OCI-LY3 (cell line): ENCODE measurements around the gene CCND1.

Source experiments
- H2AFZ ChIP-seq: fragments of 200-600, 300-600 bp; shearing (Covaris generic); 2 replicates; pipeline ENCODE4 v1.6.0; 2014; ENCODE audit warnings: antibody characterized with exemption, low read depth, low read length
- H3K27ac ChIP-seq: fragments of 200-600, 300-600 bp; sonication (generic); 2 replicates; pipeline ENCODE4 v1.5.1; 2014; ENCODE audit warnings: mild to moderate bottlenecking, low read length, moderate library complexity, mixed read lengths
- H3K27me3 ChIP-seq: fragments of 200-600, 300-600 bp; sonication (generic); 2 replicates; pipeline ENCODE4 v1.6.1; 2014; ENCODE audit warnings: low read depth, low read length, mixed read lengths
- H3K36me3 ChIP-seq: fragments of 200-600, 300-600 bp; sonication (generic); replicated peaks from 2 replicates; pipeline ENCODE3; 2014; ENCODE audit warnings: low read depth, low read length, mixed read lengths
- H3K4me1 ChIP-seq: fragments of 300-600, 200-600 bp; sonication (generic); 2 replicates; pipeline ENCODE4 v1.6.1; 2014; ENCODE audit warnings: low read length, mixed read lengths
- H3K4me2 ChIP-seq: fragments of 200-600, 300-600 bp; sonication (generic); 2 replicates; pipeline ENCODE4 v1.6.1; 2014; ENCODE audit warnings: low read length, mixed read lengths
- H3K4me3 ChIP-seq: fragments of 300-600, 200-600 bp; sonication (generic); 2 replicates; pipeline ENCODE4 v1.5.1; 2014; ENCODE audit warnings: antibody characterized with exemption, mild to moderate bottlenecking, low read length, moderate library complexity
- H3K79me2 ChIP-seq: fragments of 300-600, 200-600 bp; shearing (Covaris generic); 2 replicates; pipeline ENCODE4 v1.6.1; 2014; ENCODE audit warnings: mild to moderate bottlenecking, low read length, mixed read lengths
- H3K9ac ChIP-seq: fragments of 300-600, 200-600 bp; shearing (Covaris generic); 2 replicates; pipeline ENCODE4 v1.6.0; 2014; ENCODE audit warnings: mild to moderate bottlenecking, low read length, moderate library complexity
- H3K9me3 ChIP-seq: fragments of 200-600, 300-600 bp; shearing (Covaris generic); 2 replicates; pipeline ENCODE4 v1.6.1; 2014; ENCODE audit warnings: low read length, mixed read lengths; ENCODE audit not compliant: insufficient read depth
- H4K20me1 ChIP-seq: fragments of 200-600, 300-600 bp; sonication (generic); 2 replicates; pipeline ENCODE4 v1.6.1; 2016; ENCODE audit warnings: low read length, mixed read lengths; ENCODE audit not compliant: insufficient read depth
- CTCF ChIP-seq: fragments of 200-600, 300-600 bp; sonication (generic); IDR thresholded peaks from 2 replicates; pipeline ENCODE4 v1.5.1; 2014; ENCODE audit warnings: antibody characterized with exemption, low read length, low read depth
- EZH2phosphoT487 ChIP-seq: fragments of 200-600 bp; shearing (Covaris generic); IDR thresholded peaks from 2 replicates; pipeline ENCODE4 v1.6.1; 2018; ENCODE audit warnings: antibody characterized with exemption, mixed run types, low read depth

The CCND1 gene

GRCh38 chr11:69625476-69625875 lies 15.5 kb upstream of the CCND1 start:
- Histone ChIP-seq H3K9ac (no peak overlapping the region), H3K79me2 (no peaks in the 10 kb centered on the region), H3K4me3 (no peak overlapping the region), H3K9me3 (no peaks in the 10 kb centered on the region), H3K4me1 (0 out of 2 replicates have a peak, but pooled peaks cover 3% of the 10 kb centered on the region), H3K36me3 (no peaks in the 10 kb centered on the region), H3K27ac (no peak overlapping the region), H3K4me2 (no peak overlapping the region), H4K20me1 (no peaks in the 10 kb centered on the region), H3K27me3 (peaks cover 14% of the 10 kb centered on the region), H2AFZ (no peak overlapping the region)
- TF ChIP-seq CTCF (no peak), EZH2phosphoT487 (no peak)

DNA sequence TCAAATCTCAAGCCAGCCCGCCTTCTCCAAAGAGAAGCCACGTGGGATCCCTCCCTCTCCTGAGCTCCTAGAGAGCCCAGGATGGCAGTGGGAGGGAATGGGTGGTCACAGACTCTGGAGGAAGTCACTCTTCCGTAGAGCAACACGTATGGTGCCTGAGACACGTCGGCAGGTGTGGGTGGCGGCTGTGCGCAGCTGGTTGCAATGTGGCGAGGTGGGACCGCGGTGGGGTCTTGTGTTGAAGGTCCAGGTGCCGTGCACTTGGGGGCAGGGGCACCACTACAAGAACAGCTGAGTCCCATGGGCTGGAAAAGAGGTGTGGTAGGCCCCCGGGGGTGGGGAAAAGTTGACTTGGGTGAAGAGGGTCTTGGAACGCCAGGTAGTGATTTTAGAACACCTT lies 13.4 kb upstream of the CCND1 start:
- Histone ChIP-seq H3K79me2 (no peaks in the 10 kb centered on the region), H3K36me3 (no peaks in the 10 kb centered on the region), H3K9me3 (no peaks in the 10 kb centered on the region), H2AFZ (no peak overlapping the region), H3K4me1 (0 out of 2 replicates have a peak, but pooled peaks cover 3% of the 10 kb centered on the region), H3K4me3 (no peak overlapping the region), H4K20me1 (no peaks in the 10 kb centered on the region), H3K27me3 (peaks cover 13% of the 10 kb centered on the region), H3K4me2 (no peak overlapping the region), H3K27ac (no peak overlapping the region), H3K9ac (no peak overlapping the region)
- no peak for TF ChIP-seq CTCF
- no peak for TF ChIP-seq EZH2phosphoT487

DNA sequence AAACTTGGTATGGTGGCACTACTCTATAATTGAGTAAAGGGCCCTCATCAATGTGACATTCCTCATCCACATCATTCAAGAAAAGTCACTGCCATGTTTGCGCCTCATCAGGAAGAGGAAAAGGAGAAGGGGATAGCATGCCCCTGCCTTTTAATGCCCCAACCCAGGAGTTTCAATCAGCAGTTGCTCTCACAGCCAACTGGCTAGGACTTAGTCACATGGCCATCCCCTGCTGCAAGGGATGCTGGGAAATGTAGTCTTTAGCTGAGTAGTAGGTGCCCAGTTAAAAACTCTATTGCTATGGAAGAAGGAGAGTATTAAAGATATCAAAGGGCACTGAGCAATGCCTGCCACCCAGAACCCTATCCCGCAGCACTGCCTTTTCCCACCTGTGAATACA lies 10.9 kb upstream of the CCND1 start:
- Histone ChIP-seq H3K79me2 (no peaks in the 10 kb centered on the region), H3K27me3 (peaks cover 5% of the 10 kb centered on the region; the same call in 1 of the 2 replicates), H3K4me2 (no peak overlapping the region), H3K27ac (no peak overlapping the region), H4K20me1 (no peaks in the 10 kb centered on the region), H3K4me3 (no peak overlapping the region), H3K36me3 (no peaks in the 10 kb centered on the region), H3K9me3 (no peaks in the 10 kb centered on the region), H2AFZ (no peak overlapping the region), H3K9ac (no peak overlapping the region), H3K4me1 (no peaks in the 10 kb centered on the region)
- no peak for TF ChIP-seq EZH2phosphoT487
- TF ChIP-seq CTCF = no peak

DNA sequence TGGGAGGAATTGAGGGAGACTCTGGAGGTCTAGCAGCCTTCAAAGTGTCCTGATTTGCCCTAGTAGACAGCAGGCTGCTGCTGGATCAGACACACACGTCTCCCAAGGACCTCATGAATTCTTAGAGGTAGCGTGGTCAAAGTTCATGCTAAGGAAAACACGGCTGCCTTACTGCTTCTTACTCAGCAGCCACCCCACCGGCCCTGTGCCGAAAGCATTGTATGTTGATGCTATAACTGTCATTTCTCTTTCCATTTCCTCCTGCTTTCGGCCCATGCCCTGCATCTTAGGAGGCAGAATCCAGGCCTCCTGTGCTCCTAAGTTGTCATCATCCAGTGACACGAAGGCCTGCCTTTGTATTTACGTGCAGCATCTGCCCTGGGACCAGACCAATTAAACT lies 10.5 kb upstream of the CCND1 start:
- no peak for TF ChIP-seq CTCF
- TF ChIP-seq EZH2phosphoT487 = no peak
- H3K4me2 ChIP-seq = no peak overlapping the region
- H3K36me3 ChIP-seq = no peaks in the 10 kb centered on the region
- no peaks in the 10 kb centered on the region for H4K20me1 ChIP-seq
- H3K4me3 ChIP-seq = no peak overlapping the region
- no peaks in the 10 kb centered on the region for H3K79me2 ChIP-seq
- no peak overlapping the region for H2AFZ ChIP-seq
- no peak overlapping the region for H3K9ac ChIP-seq
- H3K27me3 ChIP-seq = peaks cover 5% of the 10 kb centered on the region; the same call in 1 of the 2 replicates
- H3K9me3 ChIP-seq = no peaks in the 10 kb centered on the region
- no peaks in the 10 kb centered on the region for H3K4me1 ChIP-seq
- H3K27ac ChIP-seq = no peak overlapping the region
